HG03439 (cell line): Measurements from ENCODE around the gene JARID2.

Experiments
- ATAC-seq: cut with Tn5 transposase; IDR thresholded peaks from one replicate; pipeline ENCODE4 v1.9.1; 2021; ENCODE audit warnings: mild to moderate bottlenecking, moderate library complexity; ENCODE audit not compliant: unreplicated experiment

Gene JARID2

DNA sequence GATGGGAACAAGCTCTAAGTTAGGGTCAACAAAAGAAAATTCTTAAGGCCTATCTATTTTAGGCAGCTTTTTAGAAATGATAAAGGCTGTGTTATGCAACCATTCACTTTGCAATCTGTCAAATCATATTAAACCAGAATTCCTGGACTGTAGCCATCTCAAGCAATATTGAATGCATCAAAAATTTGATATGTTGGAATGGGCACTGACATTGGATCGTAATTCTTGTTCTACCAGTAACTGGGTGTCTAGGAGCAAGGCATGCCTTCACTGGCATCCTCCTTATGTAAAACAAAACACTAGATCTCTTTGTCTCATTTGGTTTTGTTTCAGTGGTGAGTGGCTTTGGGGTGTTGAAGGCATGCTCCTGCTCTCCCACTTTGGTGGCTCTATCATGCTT lies 145.6 kb downstream of the JARID2 start:
- ATAC-seq: no peak

DNA sequence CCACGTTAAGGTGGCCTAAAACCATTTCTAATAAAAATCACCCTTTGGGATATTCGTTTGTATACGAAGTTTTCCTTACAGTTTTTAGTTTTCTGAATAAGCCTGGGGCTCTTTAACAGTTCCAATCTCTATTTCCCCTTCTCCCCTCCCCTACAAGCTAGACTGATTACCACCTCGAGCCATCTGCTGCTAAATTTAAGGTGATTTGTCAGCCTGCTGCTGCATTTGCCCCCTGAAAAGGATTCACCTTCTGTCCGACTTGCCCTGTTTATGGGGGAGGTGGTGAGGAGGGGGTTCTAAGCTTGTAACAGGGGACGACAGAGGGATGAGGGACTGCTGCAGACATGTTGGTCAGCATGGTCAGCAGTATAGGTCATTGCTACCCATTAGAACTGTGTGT lies 146.3 kb downstream of the JARID2 start:
- ATAC-seq: no peak

GRCh38 chr6:15393605-15394004 lies 147.7 kb downstream of the JARID2 start:
- ATAC-seq: no peak

DNA sequence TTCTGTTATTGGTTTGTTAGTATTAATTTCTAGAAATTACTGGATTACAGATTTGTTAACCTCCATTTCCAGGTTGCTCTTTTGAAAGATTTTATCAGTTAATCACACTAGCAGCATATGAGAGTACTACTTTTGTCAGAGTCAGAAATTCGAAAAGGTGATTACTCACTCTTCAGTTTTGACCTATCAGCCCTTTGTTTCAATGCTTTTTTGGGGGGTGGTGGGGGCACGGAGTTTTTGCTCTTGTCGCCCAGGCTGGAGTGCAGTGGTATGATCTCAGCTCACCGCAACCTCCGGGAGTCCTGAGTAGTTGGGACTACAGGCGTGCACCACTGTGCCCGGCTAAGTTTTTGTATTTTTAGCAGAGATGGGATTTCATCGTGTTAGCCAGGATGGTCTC lies 149.2 kb downstream of the JARID2 start:
- ATAC-seq: no peak

GRCh38 chr6:15396808-15397207 lies 150.9 kb downstream of the JARID2 start:
- no peak for ATAC-seq

DNA sequence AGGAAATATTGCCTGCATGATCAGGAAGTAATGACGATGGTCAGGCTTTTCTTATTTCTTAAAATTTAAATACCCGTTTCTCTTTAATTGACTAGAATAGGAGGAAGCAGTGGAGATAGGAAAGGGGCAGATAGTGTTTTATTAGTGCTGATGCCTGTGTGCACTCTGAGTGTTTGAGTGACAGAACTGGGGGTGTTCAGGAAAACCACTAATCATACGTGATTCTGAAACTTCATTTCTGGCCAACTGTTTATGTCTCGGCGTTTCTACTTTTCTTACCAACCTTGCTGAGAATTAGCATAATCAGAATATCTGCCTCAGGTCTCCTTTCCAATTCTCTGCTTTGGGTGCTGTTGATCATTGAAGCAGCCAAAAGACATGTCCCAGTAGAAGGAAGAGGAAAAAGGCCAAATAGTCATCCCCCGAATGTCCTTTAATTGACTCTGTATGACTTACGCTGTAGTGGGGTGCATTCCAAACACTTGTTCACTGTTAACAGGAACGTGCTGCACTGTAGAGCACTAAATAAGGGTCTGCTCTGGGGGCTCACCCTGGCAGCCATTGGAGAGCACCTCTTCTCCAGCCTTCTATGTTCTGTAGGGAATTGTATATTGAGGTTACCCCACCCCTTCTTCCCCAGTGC lies 152.9 kb downstream of the JARID2 start:
- ATAC-seq: peak; percentile 66

DNA sequence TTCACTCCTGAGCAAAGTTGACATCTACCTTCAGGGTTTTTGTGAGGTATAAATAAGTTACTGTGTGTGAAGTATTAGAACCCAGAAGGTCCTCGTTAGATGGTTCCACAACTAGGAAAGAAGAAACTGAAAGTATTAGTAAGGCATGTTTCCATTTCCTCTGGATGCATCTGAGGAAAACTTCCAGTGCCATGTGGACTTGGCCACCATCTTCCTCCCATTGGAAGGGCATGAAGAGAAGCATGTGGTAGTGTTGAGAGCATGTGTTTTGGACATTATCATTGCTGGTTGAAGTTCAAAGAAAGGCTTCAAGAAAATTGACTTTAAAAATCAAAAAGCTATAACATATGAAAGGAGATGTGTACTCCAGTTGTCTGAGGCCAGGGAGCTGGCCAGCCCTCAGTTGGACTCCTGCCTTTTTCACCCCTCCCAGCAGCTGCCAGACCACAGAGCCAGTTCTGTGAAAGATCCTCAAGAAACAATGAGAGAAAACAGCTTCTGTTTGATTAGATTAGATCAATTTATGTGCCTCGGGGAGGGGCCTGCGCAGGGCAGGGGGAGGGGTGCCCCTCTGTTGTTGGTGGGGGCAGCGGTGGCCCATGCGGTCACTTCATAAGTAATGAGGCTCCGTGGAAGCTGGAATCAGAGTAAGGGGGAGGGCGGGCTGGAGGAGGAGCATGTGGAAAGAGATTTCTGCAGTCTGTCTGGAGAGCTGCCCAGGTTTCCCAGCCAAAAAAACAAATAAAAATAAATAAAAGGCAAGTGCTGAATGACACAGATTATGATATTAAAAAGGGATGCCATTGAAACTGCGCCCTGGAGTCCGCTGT lies 154.0 kb downstream of the JARID2 start:
- ATAC-seq: no peak

- no peak for ATAC-seq
Measured at GRCh38 chr6:15400572-15401004, 154.7 kb downstream of the JARID2 start.

- no peak for ATAC-seq
Measured at GRCh38 chr6:15401120-15401519, 155.3 kb downstream of the JARID2 start.

GRCh38 chr6:15401769-15402250 lies 155.9 kb downstream of the JARID2 start:
- no peak for ATAC-seq

DNA sequence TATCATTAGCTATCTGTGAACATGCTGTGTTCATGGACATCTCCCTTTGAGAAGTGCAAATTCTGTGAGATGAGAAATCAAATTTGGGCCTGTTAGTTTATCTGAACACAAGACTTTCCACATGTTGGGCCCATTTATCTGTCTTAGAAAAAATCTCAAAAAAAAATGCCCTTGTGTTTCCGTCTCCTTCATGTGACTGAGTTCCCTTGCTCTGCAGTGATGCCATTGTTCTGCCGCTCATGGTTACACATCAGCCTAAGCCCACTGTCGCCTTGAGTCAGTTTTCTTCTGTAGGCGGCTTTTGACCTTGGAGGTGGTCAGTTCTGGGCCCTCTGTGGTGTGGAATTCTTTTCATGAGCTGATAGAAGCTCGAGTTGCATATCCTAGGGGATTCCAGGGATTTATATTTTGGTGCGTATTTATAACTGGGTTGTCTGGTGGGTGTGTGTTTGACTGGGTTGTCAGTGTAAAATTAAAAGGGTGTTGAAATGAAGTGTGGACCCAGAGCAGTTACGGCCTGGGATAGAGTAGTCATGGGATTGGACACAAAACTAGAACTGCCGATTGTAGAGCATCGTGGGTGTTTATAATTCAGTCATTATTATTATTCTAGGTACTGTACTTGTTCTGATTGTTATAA lies 156.7 kb downstream of the JARID2 start:
- ATAC-seq: no peak

GRCh38 chr6:15403094-15403755 lies 157.4 kb downstream of the JARID2 start:
- ATAC-seq: no peak

GRCh38 chr6:15404685-15404980 lies 158.8 kb downstream of the JARID2 start:
- ATAC-seq: no peak

DNA sequence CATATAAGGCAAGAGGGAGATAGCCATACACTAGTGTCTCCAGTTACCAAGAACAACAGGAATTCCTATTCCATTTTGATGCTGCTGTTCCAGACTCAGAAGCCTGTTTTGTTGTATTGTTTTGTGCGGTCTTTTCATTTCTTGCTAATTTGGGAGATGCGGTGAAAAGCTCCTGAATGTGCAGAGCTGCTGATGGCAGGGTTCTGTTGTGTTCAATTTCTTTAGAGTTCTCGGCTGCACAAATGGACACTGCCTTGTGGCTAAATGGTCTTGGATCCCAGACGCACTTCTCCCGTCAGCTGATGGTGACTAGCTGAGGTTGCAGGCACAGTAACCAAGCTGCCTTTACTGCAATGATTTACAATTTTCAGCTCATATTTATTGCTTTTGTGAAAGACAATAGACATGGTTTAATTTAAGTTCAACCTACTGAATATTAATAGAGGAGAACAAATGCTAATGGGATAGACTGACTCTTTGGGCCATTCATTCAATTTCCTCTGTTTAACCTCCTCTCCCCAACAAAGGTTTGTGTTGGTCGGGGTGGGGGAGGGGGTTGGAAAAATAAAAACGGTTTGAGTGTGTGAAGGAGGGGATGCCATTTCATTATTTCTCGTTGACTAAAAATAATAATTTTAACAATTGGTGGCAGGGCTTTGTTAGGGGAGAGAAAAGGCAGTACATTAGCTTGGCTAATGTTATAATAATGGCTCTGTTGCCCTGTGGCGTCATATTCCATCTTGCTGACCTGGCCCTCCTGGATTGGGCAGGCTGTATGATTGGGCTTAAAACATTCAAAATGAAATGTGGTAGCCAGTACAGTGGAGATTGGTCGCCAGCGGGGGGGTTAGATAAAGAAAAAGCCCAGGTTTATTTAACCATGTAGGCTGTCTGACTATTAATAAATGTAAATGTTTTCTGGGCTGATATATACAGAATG lies 159.5 kb downstream of the JARID2 start:
- ATAC-seq: no peak

DNA sequence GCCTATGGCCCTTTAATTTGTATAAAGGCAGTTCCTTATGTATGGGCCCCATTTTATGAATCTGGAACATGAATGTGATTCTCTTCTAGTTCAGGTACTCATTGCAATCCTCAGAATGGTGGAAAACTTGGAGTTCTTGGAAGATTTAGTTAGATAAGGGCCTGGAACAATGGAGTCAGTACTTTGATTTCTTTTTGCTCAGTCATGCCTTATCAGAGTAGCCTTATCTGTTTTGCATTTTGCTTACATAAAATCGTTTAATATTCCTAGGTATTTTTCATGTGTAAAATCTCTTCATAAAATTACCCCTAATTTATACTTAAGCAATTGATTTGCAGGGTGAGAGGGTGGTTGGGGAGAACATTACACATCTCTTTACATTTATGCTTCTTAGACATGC lies 160.6 kb downstream of the JARID2 start:
- no peak for ATAC-seq

DNA sequence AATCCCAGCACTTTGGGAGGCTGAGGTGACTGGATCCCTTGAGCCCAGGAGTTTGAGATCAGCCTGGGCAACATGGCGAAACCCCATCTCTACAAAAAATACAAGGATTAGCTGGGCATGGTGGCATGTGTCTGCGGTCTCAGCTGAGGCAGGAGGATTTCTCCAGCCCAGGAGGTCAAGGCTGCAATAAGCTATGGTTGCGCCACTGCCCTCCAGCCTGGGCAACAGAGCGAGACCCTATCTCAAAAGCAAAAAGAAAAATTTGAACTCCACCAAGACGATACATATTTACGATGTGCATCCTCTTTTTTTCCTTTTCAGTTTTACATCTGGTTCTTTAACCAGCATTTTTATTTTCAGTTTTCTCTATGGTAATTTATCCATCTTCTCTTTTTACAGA lies 162.1 kb downstream of the JARID2 start:
- ATAC-seq: no peak

DNA sequence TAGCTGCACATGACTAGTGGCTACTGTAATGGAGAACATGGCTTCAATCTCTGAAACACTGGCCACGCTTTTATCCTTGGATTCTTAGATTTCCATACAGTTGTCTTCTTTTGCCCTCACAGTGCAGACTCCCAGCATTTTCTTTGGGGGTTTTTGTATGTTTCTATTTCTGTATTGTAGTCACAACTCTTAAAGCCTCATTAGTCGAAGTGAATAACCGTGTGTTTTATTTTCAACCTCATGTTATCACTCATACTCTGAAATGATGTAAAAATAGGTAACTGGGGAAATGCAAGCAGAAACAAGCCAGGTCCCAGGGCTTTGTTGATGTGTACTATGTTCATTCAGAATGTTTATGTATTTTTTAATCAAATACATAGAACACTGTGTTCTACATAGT lies 162.9 kb downstream of the JARID2 start:
- ATAC-seq: no peak

DNA sequence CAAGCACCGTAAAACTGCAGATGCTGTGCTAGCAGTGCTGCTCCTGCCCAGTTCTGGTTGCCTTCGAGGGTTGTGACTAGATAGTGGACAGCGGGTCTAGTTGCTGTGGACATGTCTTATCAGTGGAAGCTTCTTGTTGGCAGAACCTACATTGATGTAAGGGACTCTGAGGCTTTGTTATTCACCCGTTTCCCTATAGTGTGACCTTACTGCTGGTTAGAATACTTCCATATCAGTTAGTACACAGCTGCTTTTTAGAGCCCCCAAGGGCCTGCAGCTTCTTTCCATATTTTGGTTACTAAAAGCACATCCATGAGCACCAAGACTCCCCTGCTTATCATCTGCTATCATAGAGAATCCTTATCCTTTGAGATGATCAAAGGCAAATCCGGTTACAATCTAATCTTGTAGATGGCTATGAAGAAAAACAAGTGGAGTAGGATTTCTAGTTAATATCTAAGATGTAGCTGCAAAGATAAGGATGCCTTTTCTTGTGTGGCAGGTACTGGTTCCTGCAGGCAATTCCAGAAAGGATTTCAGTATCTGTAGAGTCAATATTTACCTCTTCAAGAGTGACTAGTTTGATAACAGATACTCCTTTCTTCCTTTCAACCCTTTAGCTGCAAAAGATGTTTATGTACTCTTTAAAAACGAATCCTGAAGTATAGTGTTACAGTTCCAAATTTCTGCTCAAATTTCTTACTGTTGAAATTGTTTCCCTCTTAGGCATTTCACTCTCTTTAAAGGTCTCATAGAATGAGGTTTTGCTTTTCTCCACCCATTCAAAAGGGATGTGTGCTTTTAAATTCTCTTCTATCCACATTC lies 163.6 kb downstream of the JARID2 start:
- ATAC-seq: no peak

GRCh38 chr6:15410126-15410391 lies 164.2 kb downstream of the JARID2 start:
- no peak for ATAC-seq

DNA sequence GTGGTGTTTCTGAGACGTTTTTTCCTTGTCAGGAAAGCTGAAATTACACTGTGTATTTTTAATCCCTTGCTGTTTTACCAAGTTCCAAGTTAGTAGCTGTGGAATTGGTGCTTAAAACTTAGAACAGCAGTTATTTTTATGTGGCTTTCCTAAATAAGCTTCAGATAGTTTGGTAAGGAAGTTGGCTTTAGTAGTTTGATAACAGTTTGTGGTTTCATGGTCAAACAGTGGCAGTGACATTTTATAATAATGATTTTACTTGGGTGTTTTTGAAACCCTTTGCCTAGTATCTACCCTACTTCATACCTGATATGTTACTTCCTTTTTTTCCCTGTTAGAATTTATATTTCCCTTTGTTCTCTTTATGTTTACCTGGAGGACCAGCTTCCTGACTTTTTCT lies 164.9 kb downstream of the JARID2 start:
- ATAC-seq: no peak
